Liver (tissue), 3 donors: ENCODE results near the gene VIPR2.

ENCODE experiments used
- FOXA1 ChIP-seq: IDR thresholded peaks from 2 replicates; pipeline ENCODE4 v1.6.1; 2016; ENCODE audit warnings: antibody characterized with exemption
- GABPA ChIP-seq, 2 donors: IDR thresholded peaks in 1 of 2; conservative IDR thresholded peaks in 1 of 2; 2 replicates each; pipeline ENCODE4 v1.6.1; 2016; ENCODE audit warnings: antibody characterized with exemption in 2 of 2, mild to moderate bottlenecking in 1 of 2, moderate library complexity in 1 of 2
- HNF4A ChIP-seq, 2 donors: conservative IDR thresholded peaks; 2 replicates each; pipeline ENCODE4 v1.6.1; 2016; ENCODE audit warnings: antibody characterized with exemption in 2 of 2, mild to moderate bottlenecking in 2 of 2
- JUND ChIP-seq, 2 donors: IDR thresholded peaks; 2 replicates each; pipeline ENCODE4 v1.6.1; 2016; ENCODE audit warnings: antibody characterized with exemption in 2 of 2
- NR2F2 ChIP-seq: IDR thresholded peaks from 2 replicates; pipeline ENCODE4 v1.6.1; 2016; ENCODE audit warnings: antibody characterized with exemption
- RAD21 ChIP-seq, 2 donors: IDR thresholded peaks; 2 replicates each; pipeline ENCODE4 v1.6.1; 2016; ENCODE audit warnings: antibody characterized with exemption in 2 of 2, mild to moderate bottlenecking in 2 of 2
- SP1 ChIP-seq: IDR thresholded peaks from 2 replicates; pipeline ENCODE4 v1.6.1; 2018; ENCODE audit warnings: antibody characterized with exemption, mild to moderate bottlenecking
- YY1 ChIP-seq: IDR thresholded peaks from 2 replicates; pipeline ENCODE4 v1.6.1; 2016; ENCODE audit warnings: antibody characterized with exemption, mild to moderate bottlenecking
- TF ChIP-seq, protein P1 (sequence below): fragments of 150-350 bp; IDR thresholded peaks from 2 replicates; pipeline ENCODE4 v1.5.1; 2017; ENCODE audit warnings: improper control_type of control experiment, low read depth, low read length; ENCODE audit not compliant: missing input control
- TF ChIP-seq, protein P2 (sequence below): IDR thresholded peaks from 2 replicates; pipeline ENCODE4 v1.6.1; 2016; ENCODE audit warnings: antibody characterized with exemption
- donor health status: healthy.
- donor health status: healthy.

DNA sequence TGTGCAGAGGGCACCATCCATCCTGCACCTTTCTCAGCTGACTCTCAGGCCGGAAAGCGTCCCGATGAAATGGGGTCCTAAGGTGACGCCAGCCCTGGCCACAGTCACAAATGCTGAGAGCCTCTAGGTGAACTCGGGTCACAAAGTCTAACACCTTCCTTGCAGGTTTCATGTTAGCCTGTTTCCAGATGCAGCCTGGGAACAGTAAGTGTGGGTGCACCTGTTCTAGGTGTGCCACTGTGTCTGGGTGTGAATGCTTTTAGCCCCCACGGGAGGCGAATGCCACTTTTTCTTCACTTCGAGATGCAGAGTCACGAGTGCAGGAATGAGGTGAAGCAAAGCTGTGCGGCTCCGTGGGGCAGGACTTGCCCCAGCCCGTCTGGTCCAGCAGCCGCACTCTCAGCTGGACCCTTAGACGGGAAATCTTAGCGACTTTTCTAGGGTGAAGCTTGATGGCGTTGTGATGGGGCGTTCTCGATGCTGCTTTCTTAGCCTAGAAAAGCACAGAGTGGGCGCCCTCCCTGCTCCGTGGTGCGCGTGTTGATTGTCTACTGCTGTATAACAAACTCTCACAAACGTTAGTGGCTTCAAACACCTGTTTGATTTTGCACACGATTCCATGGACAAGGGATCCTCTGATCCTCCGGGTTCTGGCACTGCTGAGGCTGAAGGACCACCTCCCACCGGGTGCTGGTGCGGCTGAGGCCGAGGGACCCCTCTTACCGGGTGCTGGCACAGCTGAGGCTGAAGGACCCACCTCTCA is 13.6 kb upstream of the VIPR2 start:
- TF ChIP-seq, protein P1, sequence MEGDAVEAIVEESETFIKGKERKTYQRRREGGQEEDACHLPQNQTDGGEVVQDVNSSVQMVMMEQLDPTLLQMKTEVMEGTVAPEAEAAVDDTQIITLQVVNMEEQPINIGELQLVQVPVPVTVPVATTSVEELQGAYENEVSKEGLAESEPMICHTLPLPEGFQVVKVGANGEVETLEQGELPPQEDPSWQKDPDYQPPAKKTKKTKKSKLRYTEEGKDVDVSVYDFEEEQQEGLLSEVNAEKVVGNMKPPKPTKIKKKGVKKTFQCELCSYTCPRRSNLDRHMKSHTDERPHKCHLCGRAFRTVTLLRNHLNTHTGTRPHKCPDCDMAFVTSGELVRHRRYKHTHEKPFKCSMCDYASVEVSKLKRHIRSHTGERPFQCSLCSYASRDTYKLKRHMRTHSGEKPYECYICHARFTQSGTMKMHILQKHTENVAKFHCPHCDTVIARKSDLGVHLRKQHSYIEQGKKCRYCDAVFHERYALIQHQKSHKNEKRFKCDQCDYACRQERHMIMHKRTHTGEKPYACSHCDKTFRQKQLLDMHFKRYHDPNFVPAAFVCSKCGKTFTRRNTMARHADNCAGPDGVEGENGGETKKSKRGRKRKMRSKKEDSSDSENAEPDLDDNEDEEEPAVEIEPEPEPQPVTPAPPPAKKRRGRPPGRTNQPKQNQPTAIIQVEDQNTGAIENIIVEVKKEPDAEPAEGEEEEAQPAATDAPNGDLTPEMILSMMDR, result no peak
- no peak for TF ChIP-seq GABPA (IDR thresholded peaks at IDR 0.05 in 1 of 2, conservative IDR thresholded peaks at IDR 0.05 in 1 of 2)
- TF ChIP-seq FOXA1, result no peak
- no peak for TF ChIP-seq RAD21 (IDR thresholded peaks at IDR 0.05)
- no peak for TF ChIP-seq HNF4A (conservative IDR thresholded peaks at IDR 0.05)
- TF ChIP-seq SP1, result no peak
- no peak for TF ChIP-seq JUND (IDR thresholded peaks at IDR 0.05)
- TF ChIP-seq NR2F2, result no peak
- TF ChIP-seq, protein P2, sequence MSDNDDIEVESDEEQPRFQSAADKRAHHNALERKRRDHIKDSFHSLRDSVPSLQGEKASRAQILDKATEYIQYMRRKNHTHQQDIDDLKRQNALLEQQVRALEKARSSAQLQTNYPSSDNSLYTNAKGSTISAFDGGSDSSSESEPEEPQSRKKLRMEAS, result no peak
- no peak for TF ChIP-seq YY1
